H9 (cell line): ENCODE data around the gene WDR7. TPM values are rescaled to one million over a fixed set of nuclear protein-coding genes. Genes with fewer than 3 reads are reported as not detected.

Source experiments
- DNase-seq: peaks from one replicate; pipeline ENCODE4 v3.0.0-alpha.2; 2017
- H2AFZ ChIP-seq: one replicate; pipeline ENCODE4 v1.6.1; 2013; ENCODE audit warnings: mild to moderate bottlenecking, low read length, control low read depth, moderate library complexity
- H2AK5ac ChIP-seq: 2 replicates; pipeline ENCODE4 v1.6.1; 2013; ENCODE audit warnings: low read length, control low read depth, mixed read lengths; ENCODE audit not compliant: insufficient read length
- H2BK120ac ChIP-seq: one replicate; pipeline ENCODE4 v1.6.1; 2013; ENCODE audit warnings: low read depth, mild to moderate bottlenecking, low read length, control low read depth, inconsistent platforms; ENCODE audit not compliant: poor library complexity, severe bottlenecking
- H2BK12ac ChIP-seq: 2 replicates; pipeline ENCODE4 v1.6.1; 2013; ENCODE audit warnings: low read length, control low read depth, mixed read lengths, low read depth; ENCODE audit not compliant: insufficient read length
- H2BK15ac ChIP-seq: 2 replicates; pipeline ENCODE4 v1.6.1; 2013; ENCODE audit warnings: low read depth, low read length, control low read depth
- H2BK20ac ChIP-seq: one replicate; pipeline ENCODE4 v1.6.1; 2013; ENCODE audit warnings: low read depth, mild to moderate bottlenecking, low read length, control low read depth, inconsistent platforms; ENCODE audit not compliant: poor library complexity, severe bottlenecking
- H2BK5ac ChIP-seq: 2 replicates; pipeline ENCODE4 v1.6.1; 2013; ENCODE audit warnings: low read length, control low read depth, mixed read lengths; ENCODE audit not compliant: insufficient read length
- H3K14ac ChIP-seq: 2 replicates; pipeline ENCODE4 v1.6.1; 2013; ENCODE audit warnings: low read length, control low read depth; ENCODE audit not compliant: insufficient read depth
- H3K18ac ChIP-seq: 2 replicates; pipeline ENCODE4 v1.6.1; 2013; ENCODE audit warnings: low read depth, mild to moderate bottlenecking, mixed read lengths, low read length, control low read depth; ENCODE audit not compliant: insufficient read length
- H3K23ac ChIP-seq: 2 replicates; pipeline ENCODE4 v1.6.1; 2013; ENCODE audit warnings: low read length, control low read depth, mixed read lengths, low read depth; ENCODE audit not compliant: insufficient read length
- H3K23me2 ChIP-seq: 2 replicates; pipeline ENCODE4 v1.6.1; 2013; ENCODE audit warnings: low read depth, mild to moderate bottlenecking, mixed read lengths, low read length, control low read depth; ENCODE audit not compliant: insufficient read length, poor library complexity, severe bottlenecking
- H3K27ac ChIP-seq: 2 replicates; pipeline ENCODE4 v1.5.1; 2013; ENCODE audit warnings: low read length, control low read depth, mixed read lengths, low read depth; ENCODE audit not compliant: insufficient read length
- H3K27me3 ChIP-seq: 2 replicates; pipeline ENCODE4 v1.6.1; 2013; ENCODE audit warnings: low read length, control low read depth, inconsistent platforms; ENCODE audit not compliant: insufficient read depth
- H3K4ac ChIP-seq: 2 replicates; pipeline ENCODE4 v1.6.1; 2013; ENCODE audit warnings: low read depth, mild to moderate bottlenecking, control low read depth, inconsistent platforms, low read length, moderate library complexity
- H3K4me1 ChIP-seq: 2 replicates; pipeline ENCODE4 v1.6.1; 2013; ENCODE audit warnings: low read length, control low read depth, inconsistent platforms; ENCODE audit not compliant: insufficient read depth
- H3K4me2 ChIP-seq: 2 replicates; pipeline ENCODE4 v1.6.1; 2013; ENCODE audit warnings: low read length, control low read depth, mixed read lengths; ENCODE audit not compliant: insufficient read length, insufficient read depth
- H3K56ac ChIP-seq: 2 replicates; pipeline ENCODE4 v1.6.1; 2013; ENCODE audit warnings: low read depth, mild to moderate bottlenecking, mixed read lengths, low read length, control low read depth; ENCODE audit not compliant: insufficient read length
- H3K79me1 ChIP-seq: 2 replicates; pipeline ENCODE4 v1.6.1; 2013; ENCODE audit warnings: low read depth, mild to moderate bottlenecking, moderate library complexity, low read length, control low read depth, inconsistent platforms; ENCODE audit not compliant: insufficient read depth, poor library complexity, severe bottlenecking
- H3K79me2 ChIP-seq: 2 replicates; pipeline ENCODE4 v1.6.1; 2013; ENCODE audit warnings: low read length, control low read depth, inconsistent platforms; ENCODE audit not compliant: insufficient read depth
- H3K9ac ChIP-seq: 2 replicates; pipeline ENCODE4 v1.6.1; 2013; ENCODE audit warnings: low read length, control low read depth, mixed read lengths; ENCODE audit not compliant: insufficient read length; ENCODE audit errors: extremely low read depth
- H3K9me3 ChIP-seq: one replicate; pipeline ENCODE4 v1.6.1; 2013; ENCODE audit warnings: low read depth, low read length, inconsistent platforms; ENCODE audit not compliant: control insufficient read depth
- H3T11ph ChIP-seq: one replicate; pipeline ENCODE4 v1.6.1; 2013; ENCODE audit warnings: mild to moderate bottlenecking, low read length, control low read depth, inconsistent platforms
- H4K20me1 ChIP-seq: one replicate; pipeline ENCODE4 v1.6.1; 2013; ENCODE audit not compliant: control insufficient read depth, insufficient read length, insufficient read depth
- H4K5ac ChIP-seq: 2 replicates; pipeline ENCODE4 v1.6.1; 2013; ENCODE audit warnings: low read depth, mild to moderate bottlenecking, mixed read lengths, low read length, control low read depth; ENCODE audit not compliant: insufficient read length
- H4K8ac ChIP-seq: replicated peaks from 2 replicates; pipeline ENCODE4 v1.6.1; 2013; ENCODE audit warnings: low read length, control low read depth, mixed read lengths, low read depth; ENCODE audit not compliant: insufficient read length
- H4K91ac ChIP-seq: 2 replicates; pipeline ENCODE4 v1.6.1; 2013; ENCODE audit warnings: low read depth, mild to moderate bottlenecking, moderate library complexity, mixed read lengths, low read length, control low read depth; ENCODE audit not compliant: insufficient read length
- H3K27ac Mint-ChIP-seq, 3 experiments: 2 replicates in 2 of 3; 3 replicates in 1 of 3; pipeline ENCODE4 v1.8.0; 2020 to 2021; ENCODE audit warnings: mixed read lengths in 3 of 3, mild to moderate bottlenecking in 1 of 3, moderate library complexity in 1 of 3
- H3K27me3 Mint-ChIP-seq: 2 replicates; pipeline ENCODE4 v1.8.0; 2021; ENCODE audit warnings: low read depth, mild to moderate bottlenecking, moderate library complexity, mixed read lengths
- H3K36me3 Mint-ChIP-seq, 3 experiments: 2 replicates in 2 of 3; 3 replicates in 1 of 3; pipeline ENCODE4 v1.8.0; 2020 to 2021; ENCODE audit warnings: low read depth in 3 of 3, mixed read lengths in 3 of 3; ENCODE audit not compliant: insufficient read depth in 1 of 3
- H3K4me1 Mint-ChIP-seq, 2 experiments: 2 replicates each; pipeline ENCODE4 v1.8.0; 2020; ENCODE audit warnings: mixed read lengths in 2 of 2
- H3K4me3 Mint-ChIP-seq, 2 experiments: 2 replicates in 1 of 2; 3 replicates in 1 of 2; pipeline ENCODE4 v1.8.0; 2020 to 2021; ENCODE audit warnings: mild to moderate bottlenecking in 2 of 2, mixed read lengths in 2 of 2, moderate library complexity in 1 of 2
- H3K9me3 Mint-ChIP-seq, 2 experiments: 2 replicates in 1 of 2; 3 replicates in 1 of 2; pipeline ENCODE4 v1.8.0; 2020; ENCODE audit warnings: mild to moderate bottlenecking in 2 of 2, mixed read lengths in 2 of 2, moderate library complexity in 1 of 2
- WGBS: extraction: QIAGEN DNeasy Blood & Tissue Kit; methylation state at CpG from one replicate; pipeline ENCODE4 v1.1.7; 2013; ENCODE audit warnings: missing lambda C conversion rate, low lambda C conversion rate, mixed read lengths; ENCODE audit not compliant: insufficient read length; ENCODE audit errors: extremely low coverage; 5-methylcytosine and 5-hydroxymethylcytosine counted together
- total RNA-seq: library from RNA; stranded (reverse); gene quantifications from 2 replicates; pipeline ENCODE4 v1.2.1, GENCODE V29; 2021
- TF ChIP-seq, protein P1 (sequence below): fragments of 200-600 bp; sonication (generic); conservative IDR thresholded peaks from 3 replicates; pipeline ENCODE4 v1.8.0; 2021; ENCODE audit warnings: antibody characterized with exemption, mild to moderate bottlenecking

The WDR7 gene
- total RNA-seq, 1 experiment from 2014 or later: 14.8 TPM

DNA sequence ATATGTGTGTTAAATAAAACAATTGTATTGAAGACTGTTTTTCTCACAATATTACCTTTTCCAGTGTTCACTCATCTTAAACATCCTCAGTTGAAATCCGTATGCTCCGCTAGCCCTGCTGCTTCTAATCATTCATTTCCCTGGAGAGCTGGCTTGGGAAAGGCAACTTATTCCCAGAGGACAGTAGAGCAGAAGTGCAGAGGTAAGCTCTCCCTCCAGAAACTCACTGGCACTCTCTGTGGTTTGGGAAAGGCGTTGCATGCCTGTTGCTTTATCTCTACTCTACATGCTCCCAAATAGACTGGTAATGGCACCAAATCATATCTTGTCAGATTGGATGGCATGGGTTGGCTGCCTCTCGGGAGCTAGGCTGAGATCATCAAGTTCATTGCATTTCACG is 378.6 kb downstream of the WDR7 start:
- Mint-ChIP-seq H3K4me1 (peaks cover 5 to 9% of the 10 kb centered on the region in 2 experiments), H3K27me3 (no peaks in the 10 kb centered on the region), H3K27ac (no peak overlapping the region), H3K9me3 (no peaks in the 10 kb centered on the region), H3K36me3 (no peaks in the 10 kb centered on the region; a peak in 3 of 7 replicates), H3K4me3 (no peak overlapping the region)
- no peak overlapping the region for H3K27ac ChIP-seq
- no peak overlapping the region for H2BK5ac ChIP-seq
- H3K23ac ChIP-seq: no peak overlapping the region
- no peaks in the 10 kb centered on the region for H3K27me3 ChIP-seq
- no peaks in the 10 kb centered on the region for H4K20me1 ChIP-seq
- no peak overlapping the region for H3K56ac ChIP-seq
- no peaks in the 10 kb centered on the region for H3K9me3 ChIP-seq
- no peaks in the 10 kb centered on the region for H3K79me1 ChIP-seq
- H4K91ac ChIP-seq: no peak overlapping the region
- no peak overlapping the region for H2AK5ac ChIP-seq
- no peak overlapping the region for H2BK20ac ChIP-seq
- no peaks in the 10 kb centered on the region for H3K79me2 ChIP-seq
- no peak overlapping the region for H3K4me2 ChIP-seq
- H2BK12ac ChIP-seq: no peak overlapping the region
- H2BK15ac ChIP-seq: no peak overlapping the region
- no peak overlapping the region for H3K9ac ChIP-seq
- no peak overlapping the region for H3T11ph ChIP-seq
- peak; percentile 60 for DNase-seq
- no peak overlapping the region for H4K5ac ChIP-seq
- no peak overlapping the region for H3K14ac ChIP-seq
- no peaks in the 10 kb centered on the region; the same call in 1 of the 2 replicates for H3K4me1 ChIP-seq
- H3K18ac ChIP-seq: no peak overlapping the region
- no peak overlapping the region for H4K8ac ChIP-seq
- H3K23me2 ChIP-seq: no peaks in the 10 kb centered on the region
- H2AFZ ChIP-seq: no peak overlapping the region
- TF ChIP-seq, protein P1, sequence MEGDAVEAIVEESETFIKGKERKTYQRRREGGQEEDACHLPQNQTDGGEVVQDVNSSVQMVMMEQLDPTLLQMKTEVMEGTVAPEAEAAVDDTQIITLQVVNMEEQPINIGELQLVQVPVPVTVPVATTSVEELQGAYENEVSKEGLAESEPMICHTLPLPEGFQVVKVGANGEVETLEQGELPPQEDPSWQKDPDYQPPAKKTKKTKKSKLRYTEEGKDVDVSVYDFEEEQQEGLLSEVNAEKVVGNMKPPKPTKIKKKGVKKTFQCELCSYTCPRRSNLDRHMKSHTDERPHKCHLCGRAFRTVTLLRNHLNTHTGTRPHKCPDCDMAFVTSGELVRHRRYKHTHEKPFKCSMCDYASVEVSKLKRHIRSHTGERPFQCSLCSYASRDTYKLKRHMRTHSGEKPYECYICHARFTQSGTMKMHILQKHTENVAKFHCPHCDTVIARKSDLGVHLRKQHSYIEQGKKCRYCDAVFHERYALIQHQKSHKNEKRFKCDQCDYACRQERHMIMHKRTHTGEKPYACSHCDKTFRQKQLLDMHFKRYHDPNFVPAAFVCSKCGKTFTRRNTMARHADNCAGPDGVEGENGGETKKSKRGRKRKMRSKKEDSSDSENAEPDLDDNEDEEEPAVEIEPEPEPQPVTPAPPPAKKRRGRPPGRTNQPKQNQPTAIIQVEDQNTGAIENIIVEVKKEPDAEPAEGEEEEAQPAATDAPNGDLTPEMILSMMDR: peak; percentile 61
- H3K4ac ChIP-seq: no peak overlapping the region
- no CpG with 5 or more reads among the region's 5 CpGs for WGBS
- no peak overlapping the region for H2BK120ac ChIP-seq
